ENCODE data around the gene SENP2. TPM values are rescaled to one million over a fixed set of nuclear protein-coding genes. Genes with fewer than 3 reads are reported as not detected.
A peak's percentile ranks its signal among the peaks of the same experiment; 100 is the strongest.

Gene SENP2
- total and polyA plus RNA-seq, 9 of the 15 experiments (the other 6 are each of a cell fraction or from before 2014, with no cell fraction given) = 11.8 to 67.1 (median 41.1) TPM

- TF ChIP-seq POLR2G (IDR thresholded peaks at IDR 0.05; ENCODE audit: low read depth, low read length) = peak; percentile 95
- no peak for TF ChIP-seq ATF4 (CRISPR knock-in tag; IDR thresholded peaks at IDR 0.05)
- peak; percentile 68 for TF ChIP-seq CXXC5 (CRISPR knock-in tag; IDR thresholded peaks at IDR 0.05)
- TF ChIP-seq ZBTB1 (CRISPR knock-in tag; IDR thresholded peaks at IDR 0.05; ENCODE audit: borderline replicate concordance, low read depth) = no peak; the same call in 1 of the 2 replicates
- no peak for TF ChIP-seq MCM2 (IDR thresholded peaks at IDR 0.05; ENCODE audit: low read depth)
- TF ChIP-seq JUN (IDR thresholded peaks at IDR 0.05; ENCODE audit: borderline replicate concordance, low read depth, low read length) = peak; percentile 69
- peak; percentile 80; the same call in 1 of the 2 replicates for TF ChIP-seq JUN (CRISPR knock-in tag; IDR thresholded peaks at IDR 0.05; ENCODE audit: borderline replicate concordance)
- peak; percentile 89 for TF ChIP-seq SUPT5H (IDR thresholded peaks at IDR 0.05)
- peak; percentile 62 for TF ChIP-seq FOXP1 (CRISPR knock-in tag; IDR thresholded peaks at IDR 0.05)
- TF ChIP-seq HLTF (IDR thresholded peaks at IDR 0.05) = 0 out of 2 replicates have a peak, but pooled peaks have one; percentile 34
Observed at GRCh38 chr3:185585859-185586685, at the start of gene SENP2 (continued).
